ENCODE data around the gene SLC39A13. TPM values are rescaled to one million over a fixed set of nuclear protein-coding genes. Genes with fewer than 3 reads are reported as not detected.

The SLC39A13 gene
- total RNA-seq, 6 experiments from 2014 or later = 78.2 to 126 (median 86.4) TPM

- Mint-ChIP-seq H3K4me3 (no peak overlapping the region), H3K9me3 (no peaks in the 10 kb centered on the region), H3K27me3 (ENCODE audit: insufficient read depth) (peaks cover 2% of the 10 kb centered on the region; the same call in 1 of the 2 replicates), H3K36me3 (ENCODE audit: low read depth) (no peaks in the 10 kb centered on the region), H3K27ac (no peak overlapping the region), H3K4me1 (ENCODE audit: low read depth) (peaks cover 13% of the 10 kb centered on the region)
- no peak for DNase-seq
- TF ChIP-seq CTCF (IDR thresholded peaks at IDR 0.05) = no peak
These were observed 30.8 kb upstream of the SLC39A13 start for GRCh38 chr11:47377571-47378009.

GRCh38 chr11:47378010-47378835 lies 30.2 kb upstream of the SLC39A13 start, which contains the start of gene SPI1:
Gene SPI1, minus strand, starts transcription at chr11:47378547. Its CDS starts 194 bp downstream, at chr11:47378353.
- no peak for TF ChIP-seq CTCF (IDR thresholded peaks at IDR 0.05)
- peaks cover 3% of the 10 kb centered on the region for H3K27me3 Mint-ChIP-seq (ENCODE audit: insufficient read depth)
- DNase-seq = no peak
- H3K4me3 Mint-ChIP-seq = no peak within 1 kb of the TSS
- H3K36me3 Mint-ChIP-seq (ENCODE audit: low read depth) = no peaks in the 10 kb centered on the region
- H3K4me1 Mint-ChIP-seq (ENCODE audit: low read depth) = peaks cover 13% of the 10 kb centered on the region
- no peaks in the 10 kb centered on the region for H3K9me3 Mint-ChIP-seq
- no peak within 1 kb of the TSS for H3K27ac Mint-ChIP-seq

- Mint-ChIP-seq H3K4me1 (ENCODE audit: low read depth) (peaks cover 12% of the 10 kb centered on the region), H3K36me3 (ENCODE audit: low read depth) (no peaks in the 10 kb centered on the region), H3K4me3 (no peak overlapping the region), H3K27ac (no peak overlapping the region), H3K9me3 (no peaks in the 10 kb centered on the region), H3K27me3 (ENCODE audit: insufficient read depth) (peaks cover 3% of the 10 kb centered on the region)
- no peak for TF ChIP-seq CTCF (IDR thresholded peaks at IDR 0.05)
- DNase-seq = no peak
These were observed 29.6 kb upstream of the SLC39A13 start for GRCh38 chr11:47378836-47379170.

- DNase-seq = no peak
- Mint-ChIP-seq H3K36me3 (ENCODE audit: low read depth) (no peaks in the 10 kb centered on the region), H3K9me3 (no peaks in the 10 kb centered on the region), H3K27me3 (ENCODE audit: insufficient read depth) (peaks cover 3% of the 10 kb centered on the region), H3K27ac (no peak overlapping the region), H3K4me1 (ENCODE audit: low read depth) (peaks cover 7% of the 10 kb centered on the region), H3K4me3 (no peak overlapping the region)
- TF ChIP-seq CTCF (IDR thresholded peaks at IDR 0.05) = no peak
These were observed 29.1 kb upstream of the SLC39A13 start for GRCh38 chr11:47379317-47379716.

- no peak for TF ChIP-seq CTCF (IDR thresholded peaks at IDR 0.05)
- H3K27me3 Mint-ChIP-seq (ENCODE audit: insufficient read depth) = peaks cover 3% of the 10 kb centered on the region
- H3K4me1 Mint-ChIP-seq (ENCODE audit: low read depth) = no peaks in the 10 kb centered on the region
- no peak overlapping the region for H3K4me3 Mint-ChIP-seq
- no peak overlapping the region for H3K27ac Mint-ChIP-seq
- no peaks in the 10 kb centered on the region for H3K9me3 Mint-ChIP-seq
- H3K36me3 Mint-ChIP-seq (ENCODE audit: low read depth) = no peaks in the 10 kb centered on the region
- no peak for DNase-seq
These were observed 28.3 kb upstream of the SLC39A13 start for GRCh38 chr11:47380078-47380477.

Measured in HFFc6 (cell line).